ENCODE data around the gene FREM1.

DNA sequence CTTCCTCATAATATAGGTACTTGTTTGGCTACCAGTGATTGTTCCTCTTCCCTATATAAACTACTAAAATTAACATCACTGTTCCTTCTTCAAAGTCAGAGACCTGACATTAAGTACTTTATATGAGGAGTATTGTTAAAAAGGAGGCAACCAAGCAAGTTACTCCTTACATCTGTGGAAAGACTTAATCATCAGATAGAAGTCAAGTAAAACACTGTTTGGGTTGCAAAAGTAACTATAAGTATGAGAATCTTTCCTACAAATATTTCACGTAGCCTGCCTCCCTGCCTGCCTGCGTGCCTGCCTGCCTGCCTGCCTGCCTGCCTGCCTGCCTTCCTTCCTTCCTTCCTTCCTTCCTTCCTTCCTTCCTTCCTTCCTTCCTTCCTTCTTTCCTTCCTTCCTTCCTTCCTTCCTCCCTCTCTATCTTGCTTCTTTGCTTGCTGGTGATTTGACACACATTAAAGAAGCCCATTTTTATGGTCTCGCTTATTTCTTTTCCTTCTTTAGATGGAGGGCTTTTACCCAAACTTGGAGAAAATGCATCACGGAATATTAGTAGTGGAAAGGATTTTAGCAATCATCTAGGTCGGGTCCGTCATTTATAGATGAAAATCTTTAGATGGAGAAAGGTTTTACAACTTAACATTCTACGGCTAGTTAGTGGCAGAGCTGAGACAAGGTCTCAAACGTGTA lies 190.9 kb downstream of the FREM1 start:
- TF ChIP-seq, protein P1, sequence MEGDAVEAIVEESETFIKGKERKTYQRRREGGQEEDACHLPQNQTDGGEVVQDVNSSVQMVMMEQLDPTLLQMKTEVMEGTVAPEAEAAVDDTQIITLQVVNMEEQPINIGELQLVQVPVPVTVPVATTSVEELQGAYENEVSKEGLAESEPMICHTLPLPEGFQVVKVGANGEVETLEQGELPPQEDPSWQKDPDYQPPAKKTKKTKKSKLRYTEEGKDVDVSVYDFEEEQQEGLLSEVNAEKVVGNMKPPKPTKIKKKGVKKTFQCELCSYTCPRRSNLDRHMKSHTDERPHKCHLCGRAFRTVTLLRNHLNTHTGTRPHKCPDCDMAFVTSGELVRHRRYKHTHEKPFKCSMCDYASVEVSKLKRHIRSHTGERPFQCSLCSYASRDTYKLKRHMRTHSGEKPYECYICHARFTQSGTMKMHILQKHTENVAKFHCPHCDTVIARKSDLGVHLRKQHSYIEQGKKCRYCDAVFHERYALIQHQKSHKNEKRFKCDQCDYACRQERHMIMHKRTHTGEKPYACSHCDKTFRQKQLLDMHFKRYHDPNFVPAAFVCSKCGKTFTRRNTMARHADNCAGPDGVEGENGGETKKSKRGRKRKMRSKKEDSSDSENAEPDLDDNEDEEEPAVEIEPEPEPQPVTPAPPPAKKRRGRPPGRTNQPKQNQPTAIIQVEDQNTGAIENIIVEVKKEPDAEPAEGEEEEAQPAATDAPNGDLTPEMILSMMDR (conservative IDR thresholded peaks at IDR 0.05), result no peak
- no peak for TF ChIP-seq EZH2 (IDR thresholded peaks at IDR 0.05; ENCODE audit: low read depth)
